LoVo (cell line): ENCODE data around the gene FNDC3B.
A peak's percentile ranks its signal among the peaks of the same experiment; 100 is the strongest.

ENCODE experiments used
- DNase-seq: peaks from one replicate; pipeline ENCODE4 v3.0.0-alpha.2; 2016; ENCODE audit warnings: low spot score

Gene FNDC3B

DNA sequence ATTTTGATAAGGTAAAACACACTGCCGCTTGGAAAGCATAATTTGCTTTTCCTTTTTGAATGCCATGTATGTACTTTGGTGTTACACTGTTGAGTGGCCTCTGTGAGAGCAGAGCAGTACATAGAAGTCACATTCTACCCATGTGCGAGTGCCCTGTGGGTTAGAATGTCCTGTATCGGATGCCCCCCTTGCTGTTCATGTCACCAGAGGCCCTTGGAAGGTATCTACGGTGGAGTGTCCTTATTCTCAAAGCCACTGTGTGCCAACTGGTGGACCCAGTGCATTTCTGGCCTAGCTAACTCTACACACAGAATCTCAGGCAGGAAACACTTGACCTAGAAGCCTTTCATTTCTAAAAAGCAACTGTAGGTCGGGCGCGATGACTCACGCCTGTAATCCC lies 271.8 kb downstream of the FNDC3B start:
- no peak for DNase-seq

- no peak for DNase-seq
Observed at GRCh38 chr3:172312001-172312400, 272.6 kb downstream of the FNDC3B start.

GRCh38 chr3:172312711-172313110 lies 273.3 kb downstream of the FNDC3B start:
- DNase-seq, result no peak

DNA sequence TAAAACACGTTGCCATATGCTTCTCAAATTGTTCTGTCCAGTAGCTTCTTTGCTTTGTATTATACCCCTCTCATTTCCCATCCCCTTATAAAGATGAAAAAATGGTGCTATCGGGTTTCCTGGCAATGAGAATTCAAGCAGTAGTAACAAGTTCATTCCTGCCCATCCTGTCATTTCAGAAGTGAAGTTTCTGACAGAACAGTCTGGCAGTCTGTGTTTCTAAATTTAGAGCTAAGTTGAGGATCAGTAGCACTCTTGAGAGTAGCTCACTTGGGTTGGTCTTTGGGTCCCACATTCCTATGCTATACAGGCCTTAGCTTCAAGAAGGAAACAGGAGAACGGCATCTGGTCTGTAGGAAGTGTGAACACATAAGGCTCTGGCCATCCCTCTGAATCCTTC lies 274.3 kb downstream of the FNDC3B start:
- no peak for DNase-seq

DNA sequence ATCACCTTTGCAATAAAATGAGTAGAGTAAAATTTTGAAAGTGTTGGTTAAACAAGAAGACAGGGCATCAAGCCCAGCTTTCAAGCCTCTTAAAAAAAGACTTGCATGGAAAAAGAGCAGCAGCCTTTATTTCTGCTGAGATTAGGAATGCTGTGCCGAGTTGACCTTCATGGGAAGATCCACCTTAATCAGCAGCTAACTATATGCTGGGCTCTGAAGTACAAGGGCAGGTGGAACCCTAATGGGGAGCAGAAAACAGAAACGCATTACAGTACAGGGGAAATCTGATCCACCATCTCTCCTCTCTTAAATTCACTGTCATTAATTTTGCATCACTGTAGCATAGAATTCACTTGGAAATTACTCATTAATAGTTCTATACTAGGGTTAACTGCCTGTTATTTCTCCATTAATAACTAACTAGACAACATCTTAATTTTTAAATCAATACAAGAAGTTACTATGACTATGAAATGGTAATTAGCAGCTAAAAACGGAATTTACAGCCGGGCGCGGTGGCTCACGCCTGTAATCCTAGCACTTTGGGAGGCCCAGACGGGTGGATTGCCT lies 275.3 kb downstream of the FNDC3B start:
- no peak for DNase-seq

DNA sequence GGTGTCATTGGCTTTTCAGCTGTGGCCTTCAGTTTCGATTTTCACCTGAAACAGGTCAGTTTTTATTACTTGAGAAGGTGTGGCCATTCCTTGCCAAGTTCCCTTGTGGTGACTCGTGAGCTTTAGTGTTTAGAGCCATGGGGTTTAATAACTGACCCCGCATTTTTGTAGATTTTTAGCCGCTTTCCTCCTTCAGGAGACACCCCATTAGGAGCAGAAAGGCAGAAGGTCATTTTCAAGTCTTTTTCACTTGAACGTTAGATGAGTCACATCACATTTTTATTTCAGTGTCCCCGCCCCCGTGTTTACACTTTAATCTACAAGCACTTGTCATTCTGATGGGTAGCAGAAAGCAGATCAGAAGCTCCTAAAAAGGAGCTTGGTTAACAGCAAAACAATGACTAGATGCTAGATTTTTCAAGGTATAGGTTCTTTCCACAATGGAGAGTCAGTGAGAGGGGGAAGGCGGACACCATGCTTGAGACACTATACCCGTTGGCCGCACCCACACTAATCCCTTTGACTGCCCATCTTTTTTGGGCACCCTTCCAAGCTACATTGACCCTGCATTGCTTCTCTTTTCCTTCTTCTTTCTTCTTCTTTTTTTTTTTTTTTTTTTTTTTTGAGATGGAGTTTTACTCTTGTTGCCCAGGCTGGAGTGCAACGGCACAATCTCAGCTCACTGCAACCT lies 276.2 kb downstream of the FNDC3B start:
- DNase-seq, result peak; percentile 65

DNA sequence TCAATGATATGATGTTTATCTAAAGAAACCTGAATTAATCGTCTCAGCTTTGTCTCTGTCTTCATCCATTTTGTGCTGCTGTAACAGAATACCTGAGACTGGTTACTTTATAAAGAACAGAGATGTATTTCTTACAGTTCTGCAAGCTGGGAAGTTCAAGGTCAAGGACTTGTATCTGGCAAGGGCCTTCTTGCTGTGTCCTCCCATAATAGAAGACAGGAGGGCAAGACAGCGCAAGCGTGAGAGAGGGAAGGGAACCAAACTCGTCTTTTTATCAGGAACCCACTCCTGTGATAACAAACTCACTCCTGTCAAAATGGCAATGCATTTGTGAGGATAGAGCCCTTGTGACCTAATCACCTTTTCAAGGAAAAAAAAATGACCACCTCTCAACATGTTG lies 277.4 kb downstream of the FNDC3B start:
- DNase-seq, result no peak

DNA sequence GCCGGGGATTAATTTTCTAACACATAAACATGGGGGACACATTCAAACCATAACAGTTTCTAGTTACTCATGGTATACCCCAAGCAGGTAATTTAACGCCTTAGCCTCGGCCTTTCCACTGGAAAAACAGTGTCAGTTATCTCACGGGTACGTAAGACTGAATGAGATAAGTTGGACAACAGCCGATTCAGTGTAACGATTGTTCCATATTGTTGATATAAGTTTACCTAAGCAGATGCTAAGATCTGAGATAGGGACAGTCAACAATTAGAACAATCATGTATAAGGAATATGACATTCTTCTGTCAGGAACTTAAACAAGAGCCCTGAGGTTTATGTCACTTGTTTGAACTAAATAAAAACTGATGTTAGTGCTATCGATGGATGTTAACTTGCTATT lies 278.1 kb downstream of the FNDC3B start:
- no peak for DNase-seq

GRCh38 chr3:172317984-172318383 lies 278.6 kb downstream of the FNDC3B start:
- no peak for DNase-seq

DNA sequence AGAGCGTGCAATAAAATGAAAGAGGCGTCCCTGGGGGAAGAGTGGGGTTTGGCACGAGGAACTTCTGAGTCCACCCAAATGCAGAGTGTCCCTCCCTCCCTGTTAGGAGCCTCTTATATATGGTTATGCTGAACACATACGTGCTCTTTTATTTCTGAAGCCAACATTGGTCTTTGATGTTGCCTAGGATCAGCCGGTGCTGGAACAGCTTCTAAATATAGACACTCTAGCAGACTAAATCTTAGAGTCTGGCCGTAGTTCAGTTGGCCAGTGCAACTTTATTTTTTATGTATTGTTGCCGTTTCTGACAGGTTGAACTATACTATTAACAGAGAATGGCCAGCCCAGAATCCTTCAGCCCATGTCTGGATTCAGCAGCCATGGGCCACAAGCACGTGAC lies 280.2 kb downstream of the FNDC3B start:
- no peak for DNase-seq

- DNase-seq, result no peak
Observed at GRCh38 chr3:172320468-172320867, 281.1 kb downstream of the FNDC3B start.

DNA sequence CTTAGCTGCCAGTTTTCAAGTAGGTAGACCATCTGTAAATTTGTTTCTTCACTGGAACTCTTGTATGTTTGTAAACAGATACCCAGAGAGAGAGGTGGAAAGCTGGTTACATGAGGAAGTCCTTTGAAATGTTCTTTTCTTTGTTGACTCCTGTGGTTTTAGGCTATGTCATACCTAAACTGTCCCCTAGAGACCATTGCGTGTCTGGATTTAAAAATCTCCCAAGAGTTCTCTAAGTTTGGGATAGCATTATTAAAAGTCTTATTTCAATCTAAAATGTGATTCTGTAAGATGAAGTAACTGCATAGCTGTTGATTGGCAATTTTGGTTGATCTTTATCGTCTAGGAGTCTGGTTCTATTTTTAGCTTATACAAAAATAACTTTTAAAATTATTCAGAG lies 281.7 kb downstream of the FNDC3B start:
- DNase-seq, result no peak

GRCh38 chr3:172323894-172324610 lies 284.7 kb downstream of the FNDC3B start:
- DNase-seq, result no peak

- no peak for DNase-seq
Observed at GRCh38 chr3:172324611-172325203, 285.3 kb downstream of the FNDC3B start.

GRCh38 chr3:172325461-172325860 lies 286.1 kb downstream of the FNDC3B start:
- no peak for DNase-seq

GRCh38 chr3:172326993-172327392 lies 287.6 kb downstream of the FNDC3B start:
- no peak for DNase-seq

DNA sequence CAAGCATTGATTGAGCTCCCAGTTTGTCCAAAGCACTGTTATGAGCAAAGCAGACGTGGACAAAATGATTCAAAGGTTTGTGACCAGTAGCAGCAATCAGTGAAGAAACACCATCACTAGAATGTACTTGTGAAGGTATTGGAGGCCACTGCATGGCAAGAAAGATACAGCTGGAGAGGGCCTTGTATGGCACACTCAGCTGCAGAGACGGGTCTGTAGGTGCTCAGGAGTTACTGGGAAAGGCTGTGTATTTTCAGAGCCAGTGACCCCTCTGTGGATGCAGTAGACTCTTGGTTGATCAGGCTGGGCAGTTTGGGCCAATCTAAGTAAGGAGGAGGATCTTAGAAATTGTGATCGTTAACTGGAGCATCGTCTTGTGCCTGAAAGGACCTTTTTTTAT lies 288.9 kb downstream of the FNDC3B start:
- no peak for DNase-seq

GRCh38 chr3:172329070-172329469 lies 289.7 kb downstream of the FNDC3B start:
- DNase-seq, result no peak

DNA sequence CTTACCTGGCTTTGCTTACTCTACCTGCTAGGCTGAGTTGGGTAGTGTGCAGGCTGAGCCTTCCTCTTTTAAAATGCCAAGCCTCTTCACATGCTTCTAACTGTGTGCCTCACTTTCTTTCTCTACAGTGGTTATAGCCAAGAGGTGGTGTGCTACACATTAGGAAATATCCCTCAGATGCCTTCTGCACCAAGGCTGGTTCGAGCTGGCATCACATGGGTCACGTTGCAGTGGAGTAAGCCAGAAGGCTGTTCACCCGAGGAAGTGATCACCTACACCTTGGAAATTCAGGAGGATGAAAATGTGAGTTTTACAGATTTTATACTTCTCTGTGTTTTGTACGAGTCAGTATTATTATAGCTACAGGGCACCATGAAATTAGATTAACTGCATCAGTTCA lies 291.0 kb downstream of the FNDC3B start:
- DNase-seq, result no peak

GRCh38 chr3:172332256-172333041 lies 293.1 kb downstream of the FNDC3B start:
- DNase-seq, result peak; percentile 58

- DNase-seq, result no peak
Observed at GRCh38 chr3:172333042-172333377, 293.6 kb downstream of the FNDC3B start.

- no peak for DNase-seq
Observed at GRCh38 chr3:172333692-172334457, 294.5 kb downstream of the FNDC3B start.
